Aorta (tissue), 5 donors: ENCODE data around the gene MGAT4B. TPM values are rescaled to one million over a fixed set of nuclear protein-coding genes. Genes with fewer than 3 reads are reported as not detected.

Source experiments
- ATAC-seq: fragments of 200-7000 bp; cut with Tn5 transposase; one replicate; pipeline ENCODE4 v1.9.1; 2022; ENCODE audit warnings: moderate library complexity; ENCODE audit not compliant: low FRiP score
- DNase-seq, 2 donors: peaks; one replicate each; pipeline ENCODE4 v3.0.0-alpha.2; 2020
- H3K27ac ChIP-seq, 2 donors: one replicate each; pipeline ENCODE4 v1.5.1; 2013; ENCODE audit warnings: low read length in 2 of 2, mild to moderate bottlenecking in 2 of 2, moderate library complexity in 2 of 2, control low read depth in 1 of 2, inconsistent platforms in 1 of 2, low read depth in 1 of 2
- H3K27me3 ChIP-seq, 2 donors: one replicate each; pipeline ENCODE4 v1.6.1; 2013; ENCODE audit warnings: control low read depth in 1 of 2, low read length in 1 of 2, mild to moderate bottlenecking in 1 of 2, moderate library complexity in 1 of 2; ENCODE audit not compliant: insufficient read depth in 2 of 2, control insufficient read depth in 1 of 2
- H3K36me3 ChIP-seq, 2 donors: one replicate each; pipeline ENCODE4 v1.6.1; 2013; ENCODE audit warnings: control low read depth in 1 of 2, low read length in 1 of 2, mild to moderate bottlenecking in 1 of 2; ENCODE audit not compliant: insufficient read depth in 2 of 2, control insufficient read depth in 1 of 2
- H3K4me1 ChIP-seq, 2 donors: one replicate each; pipeline ENCODE4 v1.6.1; 2013; ENCODE audit warnings: low read length in 2 of 2, control low read depth in 1 of 2, mild to moderate bottlenecking in 1 of 2, moderate library complexity in 1 of 2; ENCODE audit not compliant: insufficient read depth in 2 of 2, control insufficient read depth in 1 of 2
- H3K4me3 ChIP-seq, 2 donors: one replicate each; pipeline ENCODE4 v1.5.1; 2013; ENCODE audit warnings: low read length in 2 of 2, control low read depth in 1 of 2, mild to moderate bottlenecking in 1 of 2
- H3K9me3 ChIP-seq: one replicate; pipeline ENCODE4 v1.6.1; 2013; ENCODE audit warnings: mild to moderate bottlenecking, low read length; ENCODE audit not compliant: control insufficient read depth
- WGBS, 2 donors: extraction: QIAGEN DNeasy Blood & Tissue Kit; methylation state at CpG; one replicate each; pipeline ENCODE4 v1.1.7; 2013; 5-methylcytosine and 5-hydroxymethylcytosine counted together
- intact Hi-C, 2 donors: fragments of 100-400 bp; cut with DNase I; formaldehyde crosslinking; loops; one replicate each; pipeline versions ENCODE4 v1.14.2 to v1.15.0; 2022
- polyA plus RNA-seq, 2 donors: library from polyadenylated mRNA; stranded (reverse); fragments of 200-250 nt; gene quantifications; one replicate each; pipeline ENCODE4 v1.2.3, GENCODE V29; 2013
- total RNA-seq, 2 donors: library from RNA; stranded (reverse); fragmentation: NEBNext Ultra II Directional; extraction: Animal tissue kit (Norgen Biotek cat#: 25700); gene quantifications; one replicate each; pipeline ENCODE4 v1.2.1, GENCODE V29; 2021
- donor health status: healthy with polysubstance abuse.
- donor health status: Bipolar disorder and iron deficiency.
- donor health status: DM: no; HTN: no; CAD: no.
- donor health status: DM: no; HTN: no; CAD: no.
- donor health status: DM: yes; HTN: yes; CAD: no.

MGAT4B gene
- total and polyA plus RNA-seq, 4 donors, result 56.0 to 78.8 (median 76.0) TPM

DNA sequence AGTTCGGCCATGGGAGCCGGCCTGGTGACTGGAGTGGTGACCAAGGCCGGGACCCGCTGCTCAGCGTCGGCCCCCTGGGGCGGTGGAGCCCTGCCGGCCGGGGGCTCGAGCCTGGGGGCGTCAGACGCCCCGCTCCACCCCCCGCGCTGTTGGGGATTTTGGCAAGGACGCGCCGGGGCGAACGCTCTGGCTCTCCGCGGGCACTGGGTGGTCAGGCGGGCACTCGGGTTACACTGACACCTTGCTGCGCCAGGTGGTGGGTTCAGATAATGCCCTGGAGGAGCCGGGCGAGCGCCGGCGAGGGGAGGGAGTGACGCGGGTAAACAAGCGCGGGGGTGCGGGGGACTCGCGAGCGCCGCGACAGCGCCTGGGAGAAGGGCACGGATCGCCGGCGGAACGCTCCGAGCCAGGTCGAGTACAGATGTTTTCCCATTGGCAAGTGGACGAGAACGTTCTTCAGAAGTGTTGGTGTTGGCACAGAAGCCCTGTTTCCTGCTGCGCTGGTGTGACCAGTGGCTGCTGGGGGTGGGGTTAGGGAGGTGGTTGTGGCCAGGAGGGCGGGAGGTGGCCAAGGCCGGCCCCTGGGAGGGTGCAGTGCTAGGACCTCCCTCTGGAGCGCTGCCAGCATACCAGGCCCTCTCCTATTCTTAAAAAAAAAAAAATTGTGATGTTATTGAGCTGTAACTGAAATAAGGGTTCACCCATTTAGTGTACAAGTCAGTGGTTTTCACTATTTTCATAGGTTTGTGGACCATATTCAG is 14.8 kb upstream of the MGAT4B start:
- DNase-seq (peak; percentile 98), ATAC-seq (peak; percentile 88)
- Histone ChIP-seq H3K4me1 (no peaks in the 10 kb centered on the region), H3K36me3 (peaks cover 0 to 10% of the 10 kb centered on the region in 2 donors), H3K27me3 (peaks cover 0 to 1% of the 10 kb centered on the region in 2 donors), H3K27ac (peak overlapping the region; percentile 92 to 96), H3K9me3 (no peaks in the 10 kb centered on the region), H3K4me3 (peak overlapping the region; percentile 49 to 96)
- intact Hi-C loops, result loop anchor here (1.0 to 5.0 kb wide), 2 partner anchors 19 to 36 kb away; partner anchors contain the start of gene MRNIP (in 2 of the 2)
- WGBS, 2 donors, result 0% methylated on average over 54 of the region's 54 CpGs

DNA sequence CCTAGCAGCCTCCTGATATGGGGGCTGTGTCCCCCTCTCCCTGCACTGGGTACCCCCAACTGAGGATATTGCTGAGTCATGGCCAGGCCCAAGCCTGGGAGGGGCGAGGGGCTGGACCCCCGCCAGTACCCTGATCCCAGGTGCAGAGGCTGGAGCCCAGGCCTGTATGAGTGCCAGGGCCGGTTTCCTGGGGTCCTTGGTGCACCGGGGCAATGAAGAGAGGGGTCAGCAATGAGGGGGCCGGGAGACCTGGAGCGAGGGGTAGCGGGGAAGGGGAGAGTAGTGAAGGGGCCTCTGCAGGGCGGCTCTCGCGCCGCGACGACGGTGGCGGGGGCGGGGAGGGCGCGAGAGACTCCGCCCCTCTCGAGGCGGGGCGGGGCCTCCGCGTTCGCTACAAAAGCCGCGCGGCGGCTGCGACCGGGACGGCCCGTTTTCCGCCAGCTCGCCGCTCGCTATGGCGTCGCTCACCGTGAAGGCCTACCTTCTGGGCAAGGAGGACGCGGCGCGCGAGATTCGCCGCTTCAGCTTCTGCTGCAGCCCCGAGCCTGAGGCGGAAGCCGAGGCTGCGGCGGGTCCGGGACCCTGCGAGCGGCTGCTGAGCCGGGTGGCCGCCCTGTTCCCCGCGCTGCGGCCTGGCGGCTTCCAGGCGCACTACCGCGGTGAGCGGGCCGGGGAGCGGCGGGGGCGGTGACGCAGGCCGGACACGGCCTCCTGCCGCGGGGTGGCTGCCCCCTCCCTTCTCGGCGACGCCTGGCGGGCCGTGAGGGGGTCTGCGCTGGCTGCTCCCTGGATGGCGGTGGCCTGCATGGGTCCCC is 14.0 kb upstream of the MGAT4B start, which contains the start of gene SQSTM1:
SQSTM1 (plus strand) TSS at position 423 of the 815 bp plus-strand sequence; CDS start at position 455, 32 bp downstream.
- peak within 1 kb of the TSS; percentile 92 to 96 for H3K27ac ChIP-seq
- 1% methylated on average over 36 to 81 of the region's 81 CpGs for WGBS, 2 donors
- no peaks in the 10 kb centered on the region for H3K4me1 ChIP-seq
- H3K9me3 ChIP-seq, result no peaks in the 10 kb centered on the region
- peak within 1 kb of the TSS; percentile 50 to 96 for H3K4me3 ChIP-seq
- H3K36me3 ChIP-seq, result peaks cover 0 to 8% of the 10 kb centered on the region in 2 donors
- H3K27me3 ChIP-seq, result peaks cover 0 to 1% of the 10 kb centered on the region in 2 donors
- peak; percentile 90 to 95 for DNase-seq
- intact Hi-C loops, result loop anchor here (5.0 kb wide), 1 partner anchor 37 kb away; the partner anchor contains the start of gene MRNIP (in 2 of the 2)
- peak; percentile 88 for ATAC-seq

DNA sequence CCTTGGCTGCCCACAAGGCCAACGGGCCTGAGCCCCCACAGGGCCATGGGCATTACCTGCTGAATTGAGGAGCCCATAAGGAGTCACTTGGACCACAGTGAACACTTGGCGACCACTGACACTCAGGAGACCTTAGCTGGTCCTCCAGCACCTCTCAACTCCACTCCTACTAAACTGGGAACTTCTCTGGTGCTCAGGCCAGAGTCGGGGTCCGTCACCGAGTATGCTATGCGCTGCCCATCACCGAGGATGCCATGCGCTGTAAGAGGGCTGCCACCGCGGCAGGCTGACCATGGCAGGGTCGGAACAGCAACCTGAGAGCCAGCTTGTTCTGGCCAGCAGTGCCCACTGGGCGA is 13.4 kb upstream of the MGAT4B start:
- Histone ChIP-seq H3K27me3 (peaks cover 0 to 1% of the 10 kb centered on the region in 2 donors), H3K4me1 (no peaks in the 10 kb centered on the region), H3K4me3 (peak overlapping the region; percentile 27 to 50), H3K36me3 (peaks cover 0 to 6% of the 10 kb centered on the region in 2 donors), H3K9me3 (no peaks in the 10 kb centered on the region), H3K27ac (peak overlapping the region; percentile 45 to 68)
- no peak for DNase-seq
- no peak for ATAC-seq
- intact Hi-C loops, result loop anchor here (5.0 kb wide), 1 partner anchor 37 kb away; the partner anchor contains the start of gene MRNIP (in 2 of the 2)
- WGBS, 2 donors, result 24 to 30% methylated on average over 12 of the region's 12 CpGs

DNA sequence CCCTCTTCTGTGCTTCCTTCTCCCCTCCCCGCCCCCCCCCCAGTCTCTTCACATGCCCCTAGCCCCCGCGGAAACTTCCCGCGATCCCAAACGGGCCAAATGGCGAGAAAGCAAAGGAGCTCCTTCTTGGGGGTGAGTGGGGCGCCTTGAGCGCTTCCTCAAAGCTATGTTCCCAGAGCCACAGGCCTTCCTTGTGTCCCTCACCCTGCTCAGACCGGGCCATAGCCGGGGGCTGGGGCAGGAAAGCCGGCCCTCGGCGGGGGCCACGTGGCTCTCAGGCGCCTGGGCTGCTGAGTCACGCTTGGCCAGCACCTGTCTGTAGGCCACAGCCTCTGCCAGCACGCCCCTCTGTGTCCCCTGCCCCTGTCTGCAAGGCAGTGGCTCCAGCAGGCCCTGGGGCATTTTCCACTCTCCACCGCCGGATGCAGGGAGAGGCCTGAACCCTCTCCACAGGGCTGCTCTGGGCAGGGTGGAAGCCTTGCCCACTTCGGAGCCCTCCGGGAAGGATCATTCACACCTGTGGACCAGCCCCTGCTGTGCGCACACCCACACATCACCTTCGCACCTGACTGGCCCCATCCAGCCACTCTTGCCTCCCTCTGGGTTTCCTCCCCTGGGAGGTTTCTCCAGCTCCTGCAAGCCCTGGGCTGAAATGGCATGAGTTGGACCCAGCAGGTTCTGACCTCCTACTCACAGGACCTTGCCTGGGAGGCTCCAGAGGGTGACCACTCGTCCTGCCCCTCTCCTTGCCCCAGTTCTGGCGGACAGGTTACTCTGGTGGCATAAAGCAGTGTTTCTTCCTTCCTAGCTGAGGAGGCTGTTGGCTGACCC is 12.8 kb upstream of the MGAT4B start:
- Histone ChIP-seq H3K27me3 (peaks cover 0 to 1% of the 10 kb centered on the region in 2 donors), H3K9me3 (no peaks in the 10 kb centered on the region), H3K36me3 (peaks cover 0 to 6% of the 10 kb centered on the region in 2 donors), H3K27ac (peak overlapping the region; percentile 45 to 68), H3K4me1 (no peaks in the 10 kb centered on the region), H3K4me3 (peak overlapping the region in 1 of 2 donors; percentile 50)
- peak; percentile 86 to 89 for DNase-seq
- WGBS, 2 donors, result 18 to 30% methylated on average over 17 to 26 of the region's 26 CpGs
- peak; percentile 63 for ATAC-seq
- intact Hi-C loops, result loop anchor here (5.0 kb wide), 1 partner anchor 38 kb away; the partner anchor contains the start of gene MRNIP (in 2 of the 2)

DNA sequence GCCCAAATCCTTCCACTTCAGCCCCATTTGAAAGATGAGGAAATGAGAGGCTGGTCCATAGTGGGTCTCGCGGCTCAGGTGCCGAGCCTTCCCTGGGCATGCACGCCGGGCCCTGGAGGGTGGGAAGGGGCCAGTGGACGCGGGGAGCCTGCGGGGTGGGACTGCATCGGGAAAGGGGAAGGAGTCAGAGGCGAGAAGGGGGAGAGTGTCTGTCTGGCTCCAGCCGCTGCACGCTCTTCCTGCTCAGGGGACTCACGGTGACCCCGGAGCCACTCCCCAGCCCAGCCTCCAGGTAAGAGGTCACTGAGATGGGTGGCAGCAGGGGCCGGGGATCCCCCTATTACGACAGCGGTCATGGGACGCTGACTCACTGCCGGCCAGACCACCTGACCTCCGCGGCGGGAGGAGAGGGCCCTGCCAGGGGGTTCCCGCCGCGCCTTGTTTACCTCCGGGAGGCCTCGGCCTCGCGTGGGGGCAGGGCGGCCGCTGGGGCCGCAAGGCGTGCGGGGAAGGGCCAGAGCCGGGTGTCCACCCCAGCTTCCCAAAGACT is 12.2 kb upstream of the MGAT4B start:
- H3K27ac ChIP-seq, result peak overlapping the region; percentile 45 to 74
- intact Hi-C loops, result no loop called here
- WGBS, 2 donors, result 1% methylated on average over 33 to 35 of the region's 35 CpGs
- H3K36me3 ChIP-seq, result peaks cover 0 to 6% of the 10 kb centered on the region in 2 donors
- H3K9me3 ChIP-seq, result no peaks in the 10 kb centered on the region
- peak overlapping the region in 1 of 2 donors; percentile 50 for H3K4me3 ChIP-seq
- ATAC-seq (peak; percentile 87), DNase-seq (peak; percentile 97 to 98)
- H3K4me1 ChIP-seq, result no peaks in the 10 kb centered on the region
- H3K27me3 ChIP-seq, result peaks cover 0 to 1% of the 10 kb centered on the region in 2 donors

DNA sequence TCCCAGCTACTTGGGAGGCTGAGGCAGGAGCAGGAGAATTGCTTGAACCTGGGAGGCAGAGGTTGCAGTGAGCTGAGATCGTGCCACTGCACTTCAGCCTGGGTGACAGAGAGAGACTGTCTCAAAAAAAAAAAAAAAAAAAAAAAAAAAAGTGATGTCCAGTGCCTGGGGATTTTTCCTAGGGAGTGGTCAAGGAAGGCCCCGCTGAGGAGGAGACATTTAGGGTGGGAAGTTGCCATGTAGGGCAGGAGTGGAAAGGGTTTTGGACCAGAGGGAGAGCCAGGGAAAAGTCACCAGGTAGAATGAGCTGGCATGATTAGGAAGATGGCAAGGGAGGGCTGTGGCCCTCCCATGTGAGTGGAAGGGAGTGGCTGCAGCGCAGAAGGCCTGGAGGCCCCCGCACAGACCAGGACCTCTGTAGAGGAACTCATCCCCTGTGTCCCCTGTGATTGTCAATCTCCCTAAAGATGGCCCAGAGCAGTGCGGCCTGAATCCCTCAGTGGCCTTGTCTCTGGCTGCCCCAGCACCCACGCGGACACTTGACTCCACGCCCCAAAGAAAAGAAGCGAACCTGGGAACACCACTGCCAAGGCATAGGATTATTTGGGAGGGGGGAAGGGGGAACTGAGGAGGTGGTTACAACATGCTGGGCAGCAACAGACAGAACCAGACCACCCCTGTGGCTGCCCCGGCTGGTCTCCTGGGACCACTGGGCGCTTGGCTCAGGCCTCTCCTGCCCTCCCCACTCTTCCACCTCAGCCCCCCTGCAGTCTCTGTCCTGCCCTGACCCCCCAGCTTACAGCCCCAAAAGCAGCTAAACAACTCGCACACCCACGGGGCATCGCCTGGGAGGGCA is 11.5 kb upstream of the MGAT4B start:
- Histone ChIP-seq H3K4me1 (no peaks in the 10 kb centered on the region), H3K27me3 (peaks cover 0 to 1% of the 10 kb centered on the region in 2 donors), H3K27ac (peak overlapping the region in 1 of 2 donors; percentile 74), H3K4me3 (peak overlapping the region in 1 of 2 donors; percentile 50), H3K36me3 (peaks cover 0 to 3% of the 10 kb centered on the region in 2 donors), H3K9me3 (no peaks in the 10 kb centered on the region)
- DNase-seq (peak in 1 of 2 donors; percentile 52), ATAC-seq (no peak)
- intact Hi-C loops, result no loop called here
- WGBS, 2 donors, result 66 to 68% methylated on average over 14 of the region's 14 CpGs

DNA sequence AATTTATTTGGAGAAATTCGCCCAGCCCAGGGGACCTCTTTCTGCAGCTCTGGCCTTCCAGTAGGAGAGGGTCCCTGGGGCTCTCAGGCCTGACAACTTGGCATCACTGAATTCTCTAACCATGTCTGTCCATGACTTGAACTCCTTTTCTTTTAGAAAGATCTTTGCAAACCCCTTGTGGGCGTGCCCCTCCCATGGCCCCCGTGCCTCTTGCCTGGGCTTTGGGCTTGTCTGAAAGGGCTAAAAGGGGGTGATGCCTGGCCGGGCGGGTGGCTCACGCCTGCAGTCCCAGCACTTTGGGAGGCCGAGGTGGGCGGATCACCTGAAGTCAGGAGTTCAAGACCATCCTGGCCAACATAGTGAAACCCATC is 10.8 kb upstream of the MGAT4B start:
- Histone ChIP-seq H3K4me3 (no peak overlapping the region), H3K9me3 (no peaks in the 10 kb centered on the region), H3K27me3 (peaks cover 0 to 1% of the 10 kb centered on the region in 2 donors), H3K4me1 (no peaks in the 10 kb centered on the region), H3K36me3 (no peaks in the 10 kb centered on the region), H3K27ac (no peak overlapping the region)
- peak in 1 of 2 donors; percentile 51 for DNase-seq
- 87 to 91% methylated on average over 8 of the region's 8 CpGs for WGBS, 2 donors
- ATAC-seq, result no peak
- intact Hi-C loops, result no loop called here
